Measurements from ENCODE around the gene CSRNP3. TPM values are rescaled to one million over a fixed set of nuclear protein-coding genes. Genes with fewer than 3 reads are reported as not detected.

CSRNP3 gene
- total RNA-seq, 1 experiment from 2014 or later: 39.5 TPM

- no peaks in the 10 kb centered on the region for H3K36me3 ChIP-seq (ENCODE audit: insufficient read depth, low read length, poor library complexity, severe bottlenecking)
- H3K27ac ChIP-seq (ENCODE audit: low read depth, low read length, poor library complexity, severe bottlenecking): no peak overlapping the region
- no peak for DNase-seq (ENCODE audit: low spot score)
- no peak overlapping the region for H3K4me3 ChIP-seq (ENCODE audit: low read depth, low read length, poor library complexity, severe bottlenecking)
- no peaks in the 10 kb centered on the region for H3K9me3 ChIP-seq (ENCODE audit: low read depth, low read length, poor library complexity, severe bottlenecking)
- TF ChIP-seq CTCF (conservative IDR thresholded peaks at IDR 0.05; ENCODE audit: low read depth, low read length) (no peak), EZH2 (IDR thresholded peaks at IDR 0.05; ENCODE audit: borderline replicate concordance, low read depth, low read length, poor library complexity, severe bottlenecking) (no peak)
- ChIA-PET POLR2A (ENCODE audit: low non-redundant PET) (interaction anchor here (0.7 kb wide), 1 partner anchor 221 kb away, joined by 3 read pairs; no protein-coding TSS in a partner anchor), CTCF (no interaction called here)
- peaks cover 26% of the 10 kb centered on the region for H3K4me1 ChIP-seq (ENCODE audit: insufficient read depth, low read length, poor library complexity, severe bottlenecking)
- H3K27me3 ChIP-seq (replicated peaks; ENCODE audit: insufficient read depth, low read depth, low read length, poor library complexity): no peaks in the 10 kb centered on the region
- intact Hi-C loops (cut with micrococcal nuclease; ENCODE audit: unreplicated experiment): no loop called here
- no TSS peak for BruUV-seq (replicated peaks)
Measured at GRCh38 chr2:165544897-165545296, 75.4 kb downstream of the CSRNP3 start.

DNA sequence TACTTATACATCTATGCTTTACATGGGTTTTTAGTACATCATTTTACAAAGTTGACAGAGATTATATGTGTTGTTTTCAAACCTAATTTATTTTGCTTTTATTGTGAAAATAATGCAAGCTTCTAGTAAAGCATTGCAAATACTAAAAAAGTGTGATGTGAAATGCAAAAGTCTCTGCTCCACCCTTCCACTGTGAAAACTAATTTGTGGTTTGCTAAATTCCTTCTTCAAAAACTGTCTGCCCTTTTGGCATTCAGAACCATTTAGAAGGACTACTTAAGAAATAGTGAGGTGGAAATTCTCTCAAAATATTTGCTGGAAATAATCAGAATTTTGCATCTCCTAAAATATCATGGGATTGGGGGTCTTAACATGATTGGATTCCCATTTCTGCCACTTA lies 78.4 kb downstream of the CSRNP3 start:
- Histone ChIP-seq H3K27me3 (replicated peaks; ENCODE audit: insufficient read depth, low read depth, low read length, poor library complexity) (no peaks in the 10 kb centered on the region), H3K4me3 (ENCODE audit: low read depth, low read length, poor library complexity, severe bottlenecking) (no peak overlapping the region), H3K36me3 (ENCODE audit: insufficient read depth, low read length, poor library complexity, severe bottlenecking) (no peaks in the 10 kb centered on the region), H3K27ac (ENCODE audit: low read depth, low read length, poor library complexity, severe bottlenecking) (no peak overlapping the region), H3K4me1 (ENCODE audit: insufficient read depth, low read length, poor library complexity, severe bottlenecking) (peaks cover 39% of the 10 kb centered on the region), H3K9me3 (ENCODE audit: low read depth, low read length, poor library complexity, severe bottlenecking) (no peaks in the 10 kb centered on the region)
- POLR2A ChIA-PET (ENCODE audit: low non-redundant PET): no interaction called here
- no peak for DNase-seq (ENCODE audit: low spot score)
- intact Hi-C loops (cut with micrococcal nuclease; ENCODE audit: unreplicated experiment): no loop called here
- no peak for TF ChIP-seq CTCF (conservative IDR thresholded peaks at IDR 0.05; ENCODE audit: low read depth, low read length)
- no peak for TF ChIP-seq EZH2 (IDR thresholded peaks at IDR 0.05; ENCODE audit: borderline replicate concordance, low read depth, low read length, poor library complexity, severe bottlenecking)
- CTCF ChIA-PET: no interaction called here
- no TSS peak for BruUV-seq (replicated peaks)

DNA sequence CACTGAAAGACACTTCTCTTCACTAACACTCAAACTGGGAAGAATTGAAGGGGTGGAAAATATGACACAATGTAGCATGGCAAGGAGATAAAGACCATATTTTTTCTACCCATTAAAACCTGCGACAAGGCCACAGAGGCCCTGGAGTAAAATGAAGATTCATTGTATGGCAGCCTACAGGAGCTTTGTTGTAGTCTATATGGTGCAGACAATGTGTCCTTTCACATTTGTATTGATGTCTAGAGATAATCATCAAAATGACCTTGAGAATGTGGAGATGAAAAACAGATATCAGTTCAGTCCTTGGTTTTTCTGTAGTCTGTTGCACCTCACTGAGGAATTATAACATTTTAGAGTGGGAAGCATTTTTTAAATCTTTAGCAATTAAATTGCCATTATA lies 80.1 kb downstream of the CSRNP3 start:
- Histone ChIP-seq H3K36me3 (ENCODE audit: insufficient read depth, low read length, poor library complexity, severe bottlenecking) (no peaks in the 10 kb centered on the region), H3K27ac (ENCODE audit: low read depth, low read length, poor library complexity, severe bottlenecking) (no peak overlapping the region), H3K27me3 (replicated peaks; ENCODE audit: insufficient read depth, low read depth, low read length, poor library complexity) (no peaks in the 10 kb centered on the region), H3K4me1 (ENCODE audit: insufficient read depth, low read length, poor library complexity, severe bottlenecking) (peaks cover 39% of the 10 kb centered on the region), H3K4me3 (ENCODE audit: low read depth, low read length, poor library complexity, severe bottlenecking) (no peak overlapping the region), H3K9me3 (ENCODE audit: low read depth, low read length, poor library complexity, severe bottlenecking) (no peaks in the 10 kb centered on the region)
- TF ChIP-seq CTCF (conservative IDR thresholded peaks at IDR 0.05; ENCODE audit: low read depth, low read length) (no peak), EZH2 (IDR thresholded peaks at IDR 0.05; ENCODE audit: borderline replicate concordance, low read depth, low read length, poor library complexity, severe bottlenecking) (no peak)
- no peak for DNase-seq (ENCODE audit: low spot score)
- intact Hi-C loops (cut with micrococcal nuclease; ENCODE audit: unreplicated experiment): no loop called here
- ChIA-PET POLR2A (ENCODE audit: low non-redundant PET) (interaction anchor here (0.7 kb wide), 1 partner anchor 93 kb away, joined by 3 read pairs; no protein-coding TSS in a partner anchor), CTCF (no interaction called here)
- BruUV-seq (replicated peaks): no TSS peak
